SK-N-SH (cell line): ENCODE data around the gene ZNF664. TPM values are rescaled to one million over a fixed set of nuclear protein-coding genes. Genes with fewer than 3 reads are reported as not detected.

Experiments
- CTCF ChIA-PET: fragments of 300-600, 350-600 bp; formaldehyde crosslinking; extraction: SDS; loops from one replicate; lab custom pipeline; 2021; lab: Yijun Ruan, JAX
- POLR2A ChIA-PET: fragments of 350-600 bp; sonication (Branson Sonifier 250); formaldehyde crosslinking; extraction: SDS; loops from one replicate; lab custom pipeline; 2020; ENCODE audit warnings: antibody characterized with exemption, inconsistent platforms; lab: Yijun Ruan, JAX
- DNase-seq: peaks from one replicate; pipeline ENCODE4 v3.0.0; 2012
- H2AFZ ChIP-seq: fragments of 200-600 bp; sonication (generic); 2 replicates; pipeline ENCODE4 v1.8.1; 2016; ENCODE audit warnings: antibody characterized with exemption, mild to moderate bottlenecking, low read depth
- H3F3A ChIP-seq: fragments of 200-600 bp; sonication (generic); replicated peaks from 2 replicates; pipeline ENCODE3; 2016; ENCODE audit warnings: antibody characterized with exemption, mild to moderate bottlenecking; ENCODE audit not compliant: insufficient read depth
- H3K27ac ChIP-seq, 2 experiments: fragments of 200-500 bp in 1 of 2; fragments of 200-600 bp in 1 of 2; sonication (Bioruptor generic) in 1 of 2; sonication (generic), shearing (Covaris generic) in 1 of 2; 2 replicates each; pipeline versions ENCODE4 v1.5.1 to v1.6.1; 2014 to 2016; ENCODE audit warnings: low read depth in 2 of 2, inconsistent platforms in 1 of 2, low read length in 1 of 2, mild to moderate bottlenecking in 1 of 2, mixed read lengths in 1 of 2
- H3K27me3 ChIP-seq: fragments of 200-600 bp; sonication (generic), shearing (Covaris generic); 2 replicates; pipeline ENCODE4 v1.6.1; 2016; ENCODE audit warnings: mixed run types; ENCODE audit not compliant: insufficient read depth
- H3K36me3 ChIP-seq, 2 experiments: fragments of 200-500 bp in 1 of 2; fragments of 200-600 bp in 1 of 2; sonication (Bioruptor generic) in 1 of 2; sonication (generic) in 1 of 2; replicated peaks in 1 of 2; 2 replicates each; pipeline versions ENCODE3 to v1.5.1; 2014 to 2016; ENCODE audit warnings: low read length in 1 of 2, mild to moderate bottlenecking in 1 of 2; ENCODE audit not compliant: insufficient read depth in 2 of 2, control insufficient read depth in 1 of 2
- H3K4me1 ChIP-seq, 2 experiments: fragments of 200-500 bp in 1 of 2; fragments of 200-600 bp in 1 of 2; sonication (Bioruptor generic) in 1 of 2; sonication (generic), shearing (Covaris generic) in 1 of 2; 2 replicates each; pipeline versions ENCODE4 v1.5.1 to v1.6.1; 2014 to 2016; ENCODE audit warnings: low read depth in 1 of 2, low read length in 1 of 2, mixed run types in 1 of 2; ENCODE audit not compliant: insufficient read depth in 2 of 2, control insufficient read depth in 1 of 2
- H3K4me2 ChIP-seq: fragments of 200-600 bp; sonication (generic), shearing (Covaris generic); 2 replicates; pipeline ENCODE4 v1.6.1; 2017; ENCODE audit warnings: mixed run types
- H3K4me3 ChIP-seq, 2 experiments: fragments of 200-500 bp in 1 of 2; fragments of 200-600 bp in 1 of 2; sonication (Bioruptor generic) in 1 of 2; sonication (generic), shearing (Covaris generic) in 1 of 2; 2 replicates each; pipeline versions ENCODE4 v1.5.1 to v1.8.1; 2014 to 2016; ENCODE audit warnings: low read depth in 2 of 2, inconsistent platforms in 1 of 2, low read length in 1 of 2, mild to moderate bottlenecking in 1 of 2, mixed read lengths in 1 of 2, moderate library complexity in 1 of 2
- H3K79me2 ChIP-seq: fragments of 200-600 bp; sonication (generic); 2 replicates; pipeline ENCODE4 v1.8.1; 2017; ENCODE audit warnings: mild to moderate bottlenecking; ENCODE audit not compliant: insufficient read depth
- H3K9ac ChIP-seq: fragments of 200-600 bp; sonication (generic); 2 replicates; pipeline ENCODE4 v1.6.1; 2017; ENCODE audit warnings: mixed run types
- H3K9me2 ChIP-seq: fragments of 200-600 bp; sonication (generic); 2 replicates; pipeline ENCODE4 v1.6.1; 2017; ENCODE audit warnings: mixed run types
- H3K9me3 ChIP-seq: fragments of 200-600 bp; sonication (generic); 2 replicates; pipeline ENCODE4 v1.6.1; 2017; ENCODE audit warnings: mixed run types, mild to moderate bottlenecking, moderate library complexity
- H4K20me1 ChIP-seq: fragments of 200-600 bp; sonication (generic); 2 replicates; pipeline ENCODE4 v1.6.1; 2017; ENCODE audit warnings: mild to moderate bottlenecking, mixed run types; ENCODE audit not compliant: insufficient read depth
- ELF1 ChIP-seq: IDR thresholded peaks from 2 replicates; pipeline ENCODE4 v1.4.0; 2012
- EP300 ChIP-seq, 2 experiments: IDR thresholded peaks; 2 replicates each; pipeline versions ENCODE4 v1.4.0 to v1.6.1; 2012; ENCODE audit warnings: borderline replicate concordance in 1 of 2, low read depth in 1 of 2, low read length in 1 of 2
- FOSL2 ChIP-seq: IDR thresholded peaks from 2 replicates; pipeline ENCODE4 v1.4.0; 2012; ENCODE audit warnings: low read depth, mild to moderate bottlenecking, moderate library complexity, borderline replicate concordance
- GABPA ChIP-seq: IDR thresholded peaks from 2 replicates; pipeline ENCODE4 v1.4.0; 2012; ENCODE audit warnings: low read depth, mild to moderate bottlenecking
- GATA2 ChIP-seq: sonication (generic); formaldehyde crosslinking; IDR thresholded peaks from 2 replicates; pipeline ENCODE4 v1.5.0; 2020; ENCODE audit warnings: mild to moderate bottlenecking, missing genetic modification reagents
- JUND ChIP-seq: IDR thresholded peaks from 2 replicates; pipeline ENCODE4 v1.4.0; 2012
- MXI1 ChIP-seq: IDR thresholded peaks from 2 replicates; pipeline ENCODE4 v1.6.1; 2012; ENCODE audit warnings: mild to moderate bottlenecking, low read depth, low read length, improper control_type of control experiment
- NRF1 ChIP-seq: IDR thresholded peaks from 2 replicates; pipeline ENCODE4 v1.6.1; 2012; ENCODE audit warnings: low read depth, mild to moderate bottlenecking, low read length
- REST ChIP-seq: IDR thresholded peaks from 2 replicates; pipeline ENCODE4 v1.6.1; 2012; ENCODE audit warnings: mild to moderate bottlenecking, low read depth, low read length, moderate library complexity
- RFX5 ChIP-seq: IDR thresholded peaks from 2 replicates; pipeline ENCODE4 v1.6.1; 2012; ENCODE audit warnings: mild to moderate bottlenecking, improper control_type of control experiment, low read length
- SMC3 ChIP-seq: IDR thresholded peaks from 2 replicates; pipeline ENCODE4 v1.6.1; 2012; ENCODE audit warnings: low read depth, low read length, improper control_type of control experiment
- TCF12 ChIP-seq: IDR thresholded peaks from 2 replicates; pipeline ENCODE4 v1.4.0; 2012
- USF1 ChIP-seq: IDR thresholded peaks from 2 replicates; pipeline ENCODE4 v1.4.0; 2012; ENCODE audit warnings: low read depth, borderline replicate concordance
- USF2 ChIP-seq: fragments of 150-350 bp; IDR thresholded peaks from 2 replicates; pipeline ENCODE4 v1.6.1; 2017; ENCODE audit warnings: antibody characterized with exemption, low read length, low read depth, borderline replicate concordance
- WGBS: methylation state at CpG from one replicate; pipeline ENCODE4 v1.1.6; 2017; ENCODE audit warnings: low lambda C conversion rate; 5-methylcytosine and 5-hydroxymethylcytosine counted together
- polyA plus RNA-seq, 3 experiments: library from polyadenylated mRNA; depleted of rRNA; stranded (reverse); fragments of >200 nt; gene quantifications; 2 replicates each; pipeline ENCODE4 v1.2.3, GENCODE V29; 2012

The ZNF664 gene
- polyA plus RNA-seq, 1 of the 3 experiments (the other 2 are of a cell fraction): 34.9 TPM

DNA sequence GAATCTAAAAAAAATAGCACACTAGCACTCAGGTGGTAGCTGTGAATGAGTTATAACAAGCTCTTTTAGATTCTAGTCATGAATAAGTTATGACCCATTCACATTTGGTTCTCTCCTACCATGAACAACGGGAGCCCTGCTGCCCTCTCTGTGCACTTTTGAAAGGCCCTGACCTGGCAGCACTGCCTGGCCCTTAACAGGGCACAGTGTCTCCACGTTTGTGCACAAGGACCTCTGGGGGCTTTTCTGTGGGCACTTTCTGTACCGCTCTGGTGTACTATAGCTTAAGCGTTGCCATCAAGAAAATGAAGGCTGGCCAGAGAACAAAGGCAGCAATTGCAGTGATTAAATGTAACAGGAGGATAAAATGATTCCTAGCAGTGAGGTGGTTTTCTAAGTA, 21.5 kb upstream of the ZNF664 start:
- no peak overlapping the region for H2AFZ ChIP-seq
- H3K36me3 ChIP-seq: no peaks in the 10 kb centered on the region
- 80% methylated on average over 4 of the region's 4 CpGs for WGBS
- H3K9me3 ChIP-seq: no peaks in the 10 kb centered on the region
- no peaks in the 10 kb centered on the region for H3K27me3 ChIP-seq
- H3K4me3 ChIP-seq: no peak overlapping the region
- no peaks in the 10 kb centered on the region for H3K9me2 ChIP-seq
- peaks cover 18% of the 10 kb centered on the region; the same call in 1 of the 2 replicates for H4K20me1 ChIP-seq
- no peak overlapping the region for H3K27ac ChIP-seq
- H3K4me2 ChIP-seq: no peak overlapping the region
- peaks cover 0 to 7% of the 10 kb centered on the region in 2 experiments; a peak in 1 of 4 replicates for H3K4me1 ChIP-seq
- H3K9ac ChIP-seq: no peak overlapping the region
- peaks cover 11% of the 10 kb centered on the region; the same call in 1 of the 2 replicates for H3K79me2 ChIP-seq
- no peaks in the 10 kb centered on the region for H3F3A ChIP-seq
- ChIA-PET POLR2A (no interaction called here), CTCF (interaction anchor here (1.4 kb wide), 1 partner anchor 13 kb away, joined by 4 read pairs; no protein-coding TSS in a partner anchor)
- no peak for DNase-seq
- TF ChIP-seq GABPA: no peak
- no peak for TF ChIP-seq USF2
- no peak for TF ChIP-seq JUND
- no peak for TF ChIP-seq SMC3

DNA sequence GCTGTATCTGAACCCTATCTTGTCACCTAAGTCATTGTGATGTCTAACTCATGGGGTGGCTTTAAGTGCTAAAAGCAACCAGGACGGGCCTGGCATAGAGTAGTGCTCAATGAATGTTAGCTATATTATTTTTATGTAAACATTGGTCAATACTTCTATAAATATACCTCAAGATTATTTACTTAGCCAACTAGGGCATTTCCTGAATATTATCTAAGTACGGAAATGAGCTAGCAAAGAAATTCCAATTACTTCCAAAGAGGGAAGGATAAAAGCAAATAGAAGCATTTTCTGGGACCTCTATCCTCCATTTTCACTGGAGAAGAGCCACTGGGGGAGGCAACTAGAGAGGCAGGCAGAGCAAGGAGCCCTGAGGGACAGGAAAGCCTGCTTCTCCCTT, 21.0 kb upstream of the ZNF664 start:
- DNase-seq: no peak
- Histone ChIP-seq H2AFZ (no peak overlapping the region), H3K4me1 (peaks cover 0 to 7% of the 10 kb centered on the region in 2 experiments; a peak in 1 of 4 replicates), H3K27ac (no peak overlapping the region), H3K9ac (no peak overlapping the region), H3K9me2 (no peaks in the 10 kb centered on the region), H3K4me2 (no peak overlapping the region), H3K36me3 (peaks cover 0 to 3% of the 10 kb centered on the region in 2 experiments), H4K20me1 (peaks cover 18% of the 10 kb centered on the region; the same call in 1 of the 2 replicates), H3K79me2 (peaks cover 11% of the 10 kb centered on the region; the same call in 1 of the 2 replicates), H3K4me3 (no peak overlapping the region), H3F3A (no peaks in the 10 kb centered on the region), H3K9me3 (no peaks in the 10 kb centered on the region), H3K27me3 (no peaks in the 10 kb centered on the region)
- TF ChIP-seq EP300 (IDR thresholded peaks at IDR 0.05; ENCODE audit: borderline replicate concordance in 1 of 2, low read depth in 1 of 2, low read length in 1 of 2): no peak
- no peak for TF ChIP-seq REST
- no peak for TF ChIP-seq MXI1
- no peak for TF ChIP-seq SMC3
- TF ChIP-seq TCF12: no peak
- TF ChIP-seq GATA2 (CRISPR knock-in tag): no peak
- TF ChIP-seq FOSL2: no peak
- no peak for TF ChIP-seq ELF1
- TF ChIP-seq JUND: no peak
- no peak for TF ChIP-seq USF1
- TF ChIP-seq NRF1: no peak
- TF ChIP-seq RFX5: no peak
- WGBS: 82% methylated on average over 2 of the region's 2 CpGs
- CTCF ChIA-PET: interaction anchor here (1.4 kb wide), 1 partner anchor 13 kb away, joined by 4 read pairs; no protein-coding TSS in a partner anchor
- POLR2A ChIA-PET: no interaction called here
